Hepatocyte (in vitro differentiated cells): ENCODE data around the gene KMT2B. TPM values are rescaled to one million over a fixed set of nuclear protein-coding genes. Genes with fewer than 3 reads are reported as not detected.

Experiments
- DNase-seq: peaks from one replicate; pipeline ENCODE4 v3.0.0-alpha.2; 2016; ENCODE audit warnings: low spot score
- H2AFZ ChIP-seq: fragments of 200-600 bp; sonication (generic); 2 replicates; pipeline ENCODE4 v1.6.0; 2016; ENCODE audit warnings: antibody characterized with exemption, mild to moderate bottlenecking
- H3K27ac ChIP-seq: fragments of 200-600 bp; sonication (generic); 2 replicates; pipeline ENCODE4 v1.5.1; 2016; ENCODE audit warnings: mild to moderate bottlenecking
- H3K27me3 ChIP-seq: fragments of 200-600 bp; sonication (generic); 2 replicates; pipeline ENCODE4 v1.6.1; 2016
- H3K36me3 ChIP-seq: fragments of 200-600 bp; sonication (generic); replicated peaks from 2 replicates; pipeline ENCODE4 v1.5.1; 2016; ENCODE audit warnings: low read depth; ENCODE audit not compliant: insufficient read depth
- H3K4me1 ChIP-seq: fragments of 200-600 bp; sonication (generic); 2 replicates; pipeline ENCODE4 v1.5.1; 2016; ENCODE audit warnings: mild to moderate bottlenecking, moderate library complexity; ENCODE audit not compliant: insufficient read depth
- H3K4me2 ChIP-seq: fragments of 200-600 bp; sonication (generic); 2 replicates; pipeline ENCODE4 v1.6.0; 2016
- H3K4me3 ChIP-seq: fragments of 200-600 bp; sonication (generic); 2 replicates; pipeline ENCODE4 v1.5.1; 2016; ENCODE audit warnings: mild to moderate bottlenecking
- H3K79me2 ChIP-seq: fragments of 200-600 bp; sonication (generic); 2 replicates; pipeline ENCODE4 v1.6.0; 2017; ENCODE audit warnings: mild to moderate bottlenecking
- H3K9me2 ChIP-seq: fragments of 200-600 bp; sonication (generic); replicated peaks from 2 replicates; pipeline ENCODE4 v1.6.0; 2017; ENCODE audit warnings: mild to moderate bottlenecking; ENCODE audit not compliant: insufficient read depth
- H3K9me3 ChIP-seq: fragments of 200-600 bp; sonication (generic); 2 replicates; pipeline ENCODE4 v1.5.1; 2016; ENCODE audit warnings: low read depth, mild to moderate bottlenecking
- H4K20me1 ChIP-seq: fragments of 200-600 bp; sonication (generic); 2 replicates; pipeline ENCODE4 v1.6.0; 2016; ENCODE audit warnings: mild to moderate bottlenecking; ENCODE audit not compliant: insufficient read depth, poor library complexity, severe bottlenecking
- EZH2 ChIP-seq: fragments of 200-600 bp; sonication (generic); IDR thresholded peaks from 2 replicates; pipeline ENCODE4 v1.6.1; 2016; ENCODE audit warnings: antibody characterized with exemption, mild to moderate bottlenecking, borderline replicate concordance
- EZH2phosphoT487 ChIP-seq: fragments of 200-600 bp; sonication (generic); IDR thresholded peaks from one replicate; pipeline ENCODE4 v1.6.1; 2018; ENCODE audit warnings: antibody characterized with exemption, mild to moderate bottlenecking, low read depth, moderate library complexity; ENCODE audit not compliant: unreplicated experiment, severe bottlenecking
- WGBS: methylation state at CpG from one replicate; pipeline ENCODE4 v1.1.6; 2016; ENCODE audit warnings: low lambda C conversion rate; ENCODE audit errors: missing lambda C conversion rate; 5-methylcytosine and 5-hydroxymethylcytosine counted together
- polyA plus RNA-seq: library from polyadenylated mRNA; unstranded; fragments of >200 nt; fragmentation: Nextera tagmentation; extraction: Ambion mirVana; gene quantifications from 2 replicates; pipeline ENCODE4 v1.2.1, GENCODE V29; 2016
- total RNA-seq: library from RNA; depleted of rRNA; stranded (reverse); fragments of >200 nt; gene quantifications from 2 replicates; pipeline ENCODE4 v1.2.3, GENCODE V29; 2014
- TF ChIP-seq, protein P1 (sequence below): fragments of 200-600 bp; sonication (generic); IDR thresholded peaks from 2 replicates; pipeline ENCODE4 v1.5.1; 2016; ENCODE audit warnings: antibody characterized with exemption, mild to moderate bottlenecking; ENCODE audit not compliant: poor library complexity

KMT2B gene
- total and polyA plus RNA-seq, 2 experiments from 2014 or later, result 9.3 to 12.8 TPM

DNA sequence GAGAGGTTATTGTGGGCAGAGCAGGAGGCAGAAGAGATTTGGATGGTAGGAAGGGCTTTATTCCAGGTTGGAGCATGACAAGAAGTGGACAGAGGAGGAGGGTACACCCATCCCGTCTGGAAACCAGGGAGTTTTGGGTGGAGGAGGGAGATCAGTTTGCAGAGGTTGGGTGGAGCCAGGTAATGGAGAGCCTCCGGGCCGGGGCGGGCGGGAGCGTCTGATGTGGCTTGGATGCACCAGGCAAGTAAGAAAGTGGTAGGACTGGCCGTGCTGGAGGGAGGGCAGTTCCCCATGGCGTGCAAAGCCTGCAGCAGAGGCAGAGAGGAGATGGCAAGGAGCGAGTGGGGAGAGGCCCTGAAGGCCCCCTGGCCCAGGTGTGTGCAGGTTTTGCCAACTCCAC, 13.6 kb downstream of the KMT2B start:
- no peaks in the 10 kb centered on the region for H3K79me2 ChIP-seq
- no peaks in the 10 kb centered on the region for H3K36me3 ChIP-seq
- DNase-seq, result no peak
- WGBS, result 90% methylated on average over 5 of the region's 9 CpGs
- TF ChIP-seq, protein P1, sequence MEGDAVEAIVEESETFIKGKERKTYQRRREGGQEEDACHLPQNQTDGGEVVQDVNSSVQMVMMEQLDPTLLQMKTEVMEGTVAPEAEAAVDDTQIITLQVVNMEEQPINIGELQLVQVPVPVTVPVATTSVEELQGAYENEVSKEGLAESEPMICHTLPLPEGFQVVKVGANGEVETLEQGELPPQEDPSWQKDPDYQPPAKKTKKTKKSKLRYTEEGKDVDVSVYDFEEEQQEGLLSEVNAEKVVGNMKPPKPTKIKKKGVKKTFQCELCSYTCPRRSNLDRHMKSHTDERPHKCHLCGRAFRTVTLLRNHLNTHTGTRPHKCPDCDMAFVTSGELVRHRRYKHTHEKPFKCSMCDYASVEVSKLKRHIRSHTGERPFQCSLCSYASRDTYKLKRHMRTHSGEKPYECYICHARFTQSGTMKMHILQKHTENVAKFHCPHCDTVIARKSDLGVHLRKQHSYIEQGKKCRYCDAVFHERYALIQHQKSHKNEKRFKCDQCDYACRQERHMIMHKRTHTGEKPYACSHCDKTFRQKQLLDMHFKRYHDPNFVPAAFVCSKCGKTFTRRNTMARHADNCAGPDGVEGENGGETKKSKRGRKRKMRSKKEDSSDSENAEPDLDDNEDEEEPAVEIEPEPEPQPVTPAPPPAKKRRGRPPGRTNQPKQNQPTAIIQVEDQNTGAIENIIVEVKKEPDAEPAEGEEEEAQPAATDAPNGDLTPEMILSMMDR, result no peak
- no peaks in the 10 kb centered on the region for H4K20me1 ChIP-seq
- H3K4me3 ChIP-seq, result no peak overlapping the region
- H3K27me3 ChIP-seq, result no peaks in the 10 kb centered on the region
- H3K9me2 ChIP-seq, result no peaks in the 10 kb centered on the region
- H3K4me1 ChIP-seq, result no peaks in the 10 kb centered on the region
- H3K4me2 ChIP-seq, result no peak overlapping the region
- no peak overlapping the region for H2AFZ ChIP-seq
- H3K9me3 ChIP-seq, result no peaks in the 10 kb centered on the region
- H3K27ac ChIP-seq, result no peak overlapping the region

DNA sequence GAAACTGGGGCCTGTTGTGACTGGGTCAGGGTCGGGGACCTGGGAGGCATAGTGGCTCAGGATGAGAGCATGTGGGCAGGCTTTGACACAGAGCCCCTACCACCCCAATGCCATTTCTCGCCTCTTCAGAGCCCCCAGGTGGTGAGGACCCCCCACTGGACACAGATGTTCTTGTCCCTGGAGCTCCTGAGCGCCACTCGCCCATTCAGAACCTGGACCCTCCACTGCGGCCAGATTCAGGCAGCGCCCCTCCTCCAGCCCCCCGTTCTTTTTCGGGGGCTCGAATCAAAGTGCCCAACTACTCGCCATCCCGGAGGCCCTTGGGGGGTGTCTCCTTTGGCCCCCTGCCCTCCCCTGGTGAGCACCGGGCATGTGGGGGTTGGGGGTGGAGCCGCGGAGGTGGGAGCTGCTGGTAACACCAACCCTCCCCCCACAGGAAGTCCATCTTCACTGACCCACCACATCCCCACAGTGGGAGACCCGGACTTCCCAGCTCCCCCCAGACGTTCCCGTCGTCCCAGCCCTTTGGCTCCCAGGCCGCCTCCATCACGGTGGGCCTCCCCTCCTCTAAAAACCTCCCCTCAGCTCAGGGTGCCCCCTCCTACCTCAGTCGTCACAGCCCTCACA, 14.1 kb downstream of the KMT2B start:
- Histone ChIP-seq H3K27me3 (no peaks in the 10 kb centered on the region), H2AFZ (no peak overlapping the region), H3K36me3 (no peaks in the 10 kb centered on the region), H3K27ac (no peak overlapping the region), H3K4me1 (no peaks in the 10 kb centered on the region), H3K4me3 (no peak overlapping the region), H3K79me2 (no peaks in the 10 kb centered on the region), H3K9me3 (no peaks in the 10 kb centered on the region), H3K9me2 (no peaks in the 10 kb centered on the region), H4K20me1 (no peaks in the 10 kb centered on the region), H3K4me2 (no peak overlapping the region)
- no peak for TF ChIP-seq EZH2phosphoT487
- TF ChIP-seq, protein P1, result no peak
- no peak for TF ChIP-seq EZH2
- no peak for DNase-seq
- 95% methylated on average over 12 of the region's 21 CpGs for WGBS

DNA sequence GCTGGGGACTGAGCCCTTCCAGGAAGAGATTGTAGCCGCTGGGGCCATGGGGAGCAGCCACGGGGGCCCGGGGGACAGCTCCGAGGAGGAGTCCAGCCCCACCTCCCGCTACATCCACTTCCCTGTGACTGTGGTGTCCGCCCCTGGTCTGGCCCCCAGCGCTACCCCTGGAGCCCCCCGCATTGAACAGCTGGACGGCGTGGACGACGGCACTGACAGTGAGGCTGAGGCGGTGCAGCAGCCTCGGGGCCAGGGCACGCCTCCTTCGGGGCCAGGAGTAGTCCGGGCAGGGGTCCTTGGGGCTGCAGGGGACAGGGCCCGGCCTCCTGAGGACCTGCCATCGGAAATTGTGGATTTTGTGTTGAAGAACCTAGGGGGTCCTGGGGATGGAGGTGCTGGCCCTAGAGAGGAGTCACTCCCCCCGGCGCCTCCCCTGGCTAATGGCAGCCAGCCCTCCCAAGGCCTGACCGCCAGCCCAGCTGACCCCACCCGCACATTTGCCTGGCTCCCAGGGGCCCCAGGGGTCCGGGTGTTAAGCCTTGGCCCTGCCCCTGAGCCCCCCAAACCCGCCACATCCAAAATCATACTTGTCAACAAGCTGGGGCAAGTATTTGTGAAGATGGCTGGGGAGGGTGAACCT, 14.9 kb downstream of the KMT2B start:
- H3K9me3 ChIP-seq, result no peaks in the 10 kb centered on the region
- H3K4me1 ChIP-seq, result no peaks in the 10 kb centered on the region
- no peaks in the 10 kb centered on the region for H3K36me3 ChIP-seq
- no peaks in the 10 kb centered on the region for H3K27me3 ChIP-seq
- 96% methylated on average over 16 of the region's 25 CpGs for WGBS
- no peaks in the 10 kb centered on the region for H4K20me1 ChIP-seq
- H3K9me2 ChIP-seq, result no peaks in the 10 kb centered on the region
- no peak overlapping the region for H3K4me3 ChIP-seq
- no peak overlapping the region for H3K4me2 ChIP-seq
- DNase-seq, result no peak
- no peak overlapping the region for H3K27ac ChIP-seq
- no peaks in the 10 kb centered on the region for H3K79me2 ChIP-seq
- TF ChIP-seq, protein P1, result no peak
- TF ChIP-seq EZH2, result no peak
- TF ChIP-seq EZH2phosphoT487, result no peak
- no peak overlapping the region for H2AFZ ChIP-seq
